Vagina (tissue), 2 donors: ENCODE results near the gene CCDC167.

Experiments used
- CTCF ChIP-seq, 3 experiments: fragments of 450-650 bp in 2 of 3; fragments of 200-600 bp in 1 of 3; sonication (generic) in 1 of 3; IDR thresholded peaks; one replicate each; pipeline ENCODE4 v1.5.1; 2017 to 2019; ENCODE audit warnings: antibody characterized with exemption in 3 of 3, mild to moderate bottlenecking in 2 of 3, moderate library complexity in 2 of 3
- POLR2A ChIP-seq, 2 donors: fragments of 450-650 bp; IDR thresholded peaks; one replicate each; pipeline ENCODE4 v1.6.1; 2017; ENCODE audit warnings: antibody characterized with exemption in 2 of 2, mild to moderate bottlenecking in 2 of 2, moderate library complexity in 2 of 2

- no peak for TF ChIP-seq CTCF (IDR thresholded peaks at IDR 0.05)
- TF ChIP-seq POLR2A (IDR thresholded peaks at IDR 0.05) = no peak
These were observed 31.3 kb upstream of the CCDC167 start for GRCh38 chr6:37531026-37531425.
